ENCODE results near the gene ZNF556.

GRCh38 chr19:2912306-2912705 is 45.2 kb downstream of the ZNF556 start:
- no peak for TF ChIP-seq CTCF (conservative IDR thresholded peaks at IDR 0.05; ENCODE audit: low read depth, low read length)
- TF ChIP-seq EZH2 (IDR thresholded peaks at IDR 0.05; ENCODE audit: borderline replicate concordance, low read depth, low read length, poor library complexity, severe bottlenecking): no peak

All from A673 (cell line).